Ecto neural progenitor cell (in vitro differentiated cells): ENCODE data around the gene PAQR6.

Experiments used
- DNase-seq: peaks from one replicate; pipeline ENCODE4 v3.0.0-alpha.2; 2018; ENCODE audit warnings: low spot score

Gene PAQR6, protein sequence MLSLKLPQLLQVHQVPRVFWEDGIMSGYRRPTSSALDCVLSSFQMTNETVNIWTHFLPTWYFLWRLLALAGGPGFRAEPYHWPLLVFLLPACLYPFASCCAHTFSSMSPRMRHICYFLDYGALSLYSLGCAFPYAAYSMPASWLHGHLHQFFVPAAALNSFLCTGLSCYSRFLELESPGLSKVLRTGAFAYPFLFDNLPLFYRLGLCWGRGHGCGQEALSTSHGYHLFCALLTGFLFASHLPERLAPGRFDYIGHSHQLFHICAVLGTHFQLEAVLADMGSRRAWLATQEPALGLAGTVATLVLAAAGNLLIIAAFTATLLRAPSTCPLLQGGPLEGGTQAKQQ

GRCh38 chr1:156247460-156248322, at the start of gene PAQR6:
TSS of gene PAQR6 (minus strand) at chr1:156248056. CDS start at chr1:156246731, 1,325 bp downstream.
- no peak for DNase-seq

GRCh38 chr1:156295391-156295947, 47.6 kb upstream of the PAQR6 start, which contains the start of gene GLMP:
TSS of gene GLMP (minus strand) at chr1:156295679. CDS start at chr1:156295645, 34 bp downstream.
- DNase-seq, result peak; percentile 70

- DNase-seq, result no peak
Measured at GRCh38 chr1:156293895-156294294, 46.0 kb upstream of the PAQR6 start.

DNA sequence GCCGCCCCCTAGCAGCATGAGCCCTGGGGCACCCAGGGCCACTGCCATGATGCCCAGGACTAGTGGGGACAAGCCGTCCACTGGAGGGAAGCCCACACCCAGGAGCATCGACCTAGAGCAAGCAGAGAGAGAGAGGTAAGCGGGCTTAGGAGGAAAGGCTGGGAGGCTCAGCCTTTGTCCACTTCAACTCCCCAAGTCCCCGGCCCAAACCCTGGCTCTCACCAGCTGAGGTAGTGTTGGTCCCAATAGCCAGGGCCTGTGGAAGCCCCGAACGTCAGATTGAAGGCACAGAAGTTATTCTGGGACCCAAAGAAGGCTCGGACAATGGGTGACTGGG, 45.2 kb upstream of the PAQR6 start:
- DNase-seq, result no peak

- peak; percentile 94 for DNase-seq
Measured at GRCh38 chr1:156291226-156292061, 43.6 kb upstream of the PAQR6 start.

GRCh38 chr1:156289857-156290256, 42.0 kb upstream of the PAQR6 start:
- no peak for DNase-seq

GRCh38 chr1:156286061-156286460, 38.2 kb upstream of the PAQR6 start:
- DNase-seq, result no peak

DNA sequence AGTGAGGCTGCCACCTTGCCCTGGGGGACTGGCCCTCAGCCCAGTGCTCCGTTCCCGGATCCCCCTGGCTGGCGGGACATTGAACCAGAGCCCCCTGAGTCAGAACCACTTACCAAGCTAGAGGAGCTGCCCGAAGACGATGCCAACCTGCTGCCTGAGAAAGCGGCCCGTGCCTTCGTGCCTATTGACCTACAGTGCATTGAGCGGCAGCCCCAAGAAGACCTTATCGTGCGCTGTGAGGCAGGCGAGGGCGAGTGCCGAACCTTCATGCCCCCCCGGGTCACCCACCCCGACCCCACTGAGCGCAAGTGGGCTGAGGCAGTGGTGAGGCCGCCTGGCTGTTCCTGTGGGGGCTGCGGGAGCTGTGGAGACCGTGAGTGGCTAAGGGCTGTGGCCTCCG, 37.6 kb upstream of the PAQR6 start:
- no peak for DNase-seq

- DNase-seq, result no peak
Measured at GRCh38 chr1:156284757-156285156, 36.9 kb upstream of the PAQR6 start.

- DNase-seq, result no peak
Measured at GRCh38 chr1:156284112-156284511, 36.3 kb upstream of the PAQR6 start, which contains the start of gene TMEM79. TSS of gene TMEM79 (plus strand) at chr1:156284325. CDS start at chr1:156285227, 902 bp downstream.

DNA sequence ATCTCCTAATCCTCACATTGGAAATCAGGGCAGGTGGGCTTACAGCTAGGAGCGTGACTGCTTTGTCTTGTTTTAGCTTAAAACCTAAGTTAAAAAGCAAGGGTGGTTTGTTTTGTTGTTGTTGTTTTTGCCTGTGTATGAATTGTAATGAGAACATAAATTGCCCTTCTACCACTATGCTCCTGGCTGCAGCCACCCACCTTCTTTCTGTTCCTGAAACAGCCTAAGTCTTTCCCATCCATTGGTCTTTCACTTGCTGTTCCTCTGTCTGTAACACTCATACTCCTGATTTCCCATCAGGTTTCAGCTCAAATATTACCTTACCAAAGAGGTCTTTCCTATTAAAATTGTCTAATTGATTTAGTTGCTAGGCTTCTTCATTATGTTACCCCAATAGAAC, 35.7 kb upstream of the PAQR6 start:
- no peak for DNase-seq

DNA sequence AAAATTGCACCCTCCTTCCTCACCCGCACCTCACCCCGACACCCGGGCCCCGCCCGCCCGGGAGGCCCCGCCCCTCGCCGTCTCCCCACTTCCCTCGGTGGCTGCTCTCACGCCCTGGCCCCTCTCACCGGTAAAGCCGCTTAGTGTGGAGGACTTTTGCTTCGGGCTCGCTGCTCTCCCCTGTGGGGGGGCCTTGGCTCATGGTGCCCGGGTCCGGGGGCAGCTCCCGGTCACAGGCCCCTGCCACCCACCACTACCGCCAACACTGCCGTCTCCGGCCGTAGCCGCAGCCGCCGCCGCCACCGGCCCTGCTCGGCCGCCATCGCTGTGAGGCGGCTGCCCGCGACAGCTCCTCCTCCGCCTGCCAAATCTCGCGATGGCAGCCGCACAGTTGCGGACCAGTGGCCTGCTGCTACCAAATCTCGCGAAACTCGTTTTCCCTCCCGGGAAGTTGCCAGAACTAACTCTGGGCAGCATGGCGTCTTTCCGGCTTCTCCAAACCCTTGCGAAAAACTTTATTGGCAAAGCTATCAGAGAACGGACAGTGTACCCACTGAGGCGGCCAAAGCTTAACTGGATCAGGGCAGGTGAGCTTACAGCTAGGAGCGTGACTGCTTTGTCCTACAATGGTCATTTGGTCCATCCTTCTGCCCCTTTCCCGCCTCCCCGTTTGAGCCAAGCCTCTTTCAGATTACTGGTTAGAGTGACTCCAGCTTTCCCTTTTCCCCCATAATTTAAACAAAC, 34.8 kb upstream of the PAQR6 start, which contains the start of gene SMG5:
Gene SMG5 (minus strand): TSS at position 347 of the 744 bp plus-strand sequence. CDS start 145 bp downstream, at position 202.
- DNase-seq, result peak; percentile 96

GRCh38 chr1:156281693-156282478, 34.0 kb upstream of the PAQR6 start:
- DNase-seq, result no peak

DNA sequence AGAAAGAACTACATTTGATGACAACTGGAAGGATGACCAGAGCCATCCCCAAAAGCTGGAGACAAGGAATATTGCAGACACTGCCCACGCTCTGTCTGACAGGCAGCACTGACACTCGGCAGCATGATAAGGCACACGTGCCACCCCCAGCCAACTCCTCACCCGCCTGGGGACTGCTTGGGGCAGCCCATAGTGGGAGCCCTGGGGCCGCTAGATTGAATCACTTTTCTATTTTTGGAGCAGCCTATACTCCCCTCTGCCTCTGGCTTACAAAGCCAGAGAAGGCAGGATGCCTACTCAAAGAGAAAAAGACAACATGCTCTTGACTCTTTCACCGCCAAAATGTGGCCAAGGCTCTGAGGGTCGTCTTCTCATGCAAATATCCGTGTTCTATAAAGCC, 33.4 kb upstream of the PAQR6 start:
- DNase-seq, result no peak

GRCh38 chr1:156279837-156280236, 32.0 kb upstream of the PAQR6 start:
- no peak for DNase-seq

DNA sequence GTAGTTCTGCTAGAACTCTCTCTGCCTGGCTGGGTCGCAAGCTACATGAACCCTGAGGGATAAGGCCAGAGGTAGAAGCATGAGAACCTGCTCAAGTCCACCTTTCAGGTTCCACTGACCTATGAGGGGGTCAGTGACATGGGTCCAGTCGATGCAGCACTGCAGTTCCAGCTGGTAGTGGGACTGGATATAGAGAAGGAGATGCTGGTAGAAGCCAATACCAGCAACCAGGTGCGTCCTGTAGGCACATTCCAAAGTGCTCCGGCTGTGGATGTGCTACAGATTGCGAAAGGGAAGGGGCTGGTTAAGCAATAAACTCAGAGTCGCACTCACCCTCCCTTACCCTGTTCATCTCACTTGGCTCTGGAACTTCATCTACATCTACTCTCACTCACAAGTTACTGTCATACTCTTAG, 29.1 kb upstream of the PAQR6 start:
- DNase-seq, result no peak

DNA sequence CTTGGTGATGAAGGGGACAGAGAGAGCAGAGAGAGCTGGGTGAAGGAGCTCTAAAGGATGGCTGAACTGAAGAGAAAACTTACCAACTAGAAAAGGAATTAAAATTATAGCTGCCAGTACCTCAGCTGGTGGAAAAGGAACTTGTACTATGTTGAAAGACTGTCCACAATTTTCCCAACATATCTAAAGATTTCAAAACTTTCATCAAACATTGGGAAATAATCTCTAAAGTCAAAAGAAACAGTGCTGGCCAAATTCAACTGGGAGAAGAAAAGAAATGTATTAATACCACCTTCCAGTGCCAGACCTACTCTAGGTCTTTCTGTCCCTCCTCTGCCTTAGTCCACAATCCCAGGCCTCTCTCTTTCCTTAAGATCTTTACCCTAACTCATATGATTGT, 28.7 kb upstream of the PAQR6 start:
- no peak for DNase-seq

DNA sequence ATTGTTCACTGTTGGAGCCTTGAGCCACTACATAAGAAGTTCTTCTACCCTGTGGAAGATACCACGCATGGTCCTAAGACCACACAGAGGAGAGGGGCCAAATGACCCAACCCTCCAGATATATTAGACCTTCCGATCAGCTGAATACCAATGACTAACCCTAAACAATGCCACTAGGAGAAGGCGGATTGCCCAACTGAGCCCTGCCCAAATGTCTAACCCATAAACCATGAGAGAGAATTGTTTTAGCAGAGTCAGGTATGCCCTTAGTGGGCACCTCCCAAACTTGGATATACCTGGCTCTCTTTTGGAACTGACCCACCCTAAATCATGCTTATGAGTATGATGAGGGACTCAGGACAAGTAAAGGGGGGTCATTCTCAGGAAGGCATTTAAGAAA, 22.5 kb upstream of the PAQR6 start:
- no peak for DNase-seq

- no peak for DNase-seq
Measured at GRCh38 chr1:156268336-156268735, 20.5 kb upstream of the PAQR6 start.

GRCh38 chr1:156266051-156266450, 18.2 kb upstream of the PAQR6 start:
- no peak for DNase-seq
